ENCODE results near the gene ST6GALNAC6.

ST6GALNAC6 gene

DNA sequence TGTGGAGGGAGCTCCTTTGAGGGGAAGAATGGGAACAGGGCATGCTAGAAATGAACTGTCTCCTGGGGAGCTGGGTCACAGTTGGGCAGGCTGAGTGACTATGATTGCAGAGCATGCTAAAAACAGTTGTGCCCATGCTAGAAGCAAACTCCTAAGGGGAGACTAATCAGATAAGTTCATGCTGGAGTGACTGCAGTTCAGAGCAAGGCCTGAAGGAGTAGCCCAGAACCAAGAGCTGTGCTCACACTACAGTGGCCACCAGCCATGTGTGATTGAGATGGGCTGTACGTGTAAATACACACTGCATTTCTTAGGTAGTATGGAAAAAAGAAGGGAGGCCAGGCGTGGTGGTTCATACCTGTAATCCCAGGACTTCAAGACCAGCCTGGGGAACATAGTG is 11.6 kb downstream of the ST6GALNAC6 start:
- Histone ChIP-seq H3K79me2 (ENCODE audit: control insufficient read depth, insufficient read depth, low read length, poor library complexity) (no peaks in the 10 kb centered on the region), H3K27ac (ENCODE audit: low read depth, low read length) (no peak overlapping the region), H4K91ac (ENCODE audit: low read depth, low read length) (no peak overlapping the region), H3K18ac (ENCODE audit: low read length) (no peak overlapping the region), H3K4me1 (ENCODE audit: control insufficient read depth in 1 of 2, insufficient read depth in 2 of 2, low read length in 2 of 2) (no peaks in the 10 kb centered on the region), H3K9me3 (ENCODE audit: insufficient read depth, low read depth, low read length) (peaks cover 2% of the 10 kb centered on the region), H3K14ac (ENCODE audit: low read length) (no peak overlapping the region), H3K4me2 (ENCODE audit: low read length) (no peak overlapping the region), H2AK5ac (ENCODE audit: low read length) (no peak overlapping the region), H4K12ac (ENCODE audit: low read depth, low read length) (no peak overlapping the region), H3K4me3 (ENCODE audit: low read depth, low read length) (no peak overlapping the region), H2BK5ac (ENCODE audit: low read depth, low read length, poor library complexity) (no peak overlapping the region), H2AFZ (ENCODE audit: insufficient read depth, low read length, poor library complexity) (no peak overlapping the region), H3K36me3 (ENCODE audit: control insufficient read depth in 1 of 2, insufficient read depth in 2 of 2, low read length in 2 of 2) (peaks cover 23 to 27% of the 10 kb centered on the region in 2 experiments), H3K79me1 (ENCODE audit: low read length) (no peaks in the 10 kb centered on the region), H3K4ac (ENCODE audit: low read depth, low read length) (no peak overlapping the region), H3K27me3 (ENCODE audit: insufficient read depth, low read length) (no peaks in the 10 kb centered on the region), H3K23ac (ENCODE audit: low read length) (no peak overlapping the region), H4K8ac (ENCODE audit: low read depth, low read length) (no peak overlapping the region), H2BK12ac (ENCODE audit: low read length) (no peak overlapping the region), H3K9ac (ENCODE audit: low read length) (no peak overlapping the region), H2BK120ac (ENCODE audit: insufficient read depth, low read length, poor library complexity) (no peak overlapping the region)
- WGBS (ENCODE audit: extremely low coverage, insufficient coverage, insufficient read length): no CpG with 5 or more reads among the region's 2 CpGs
- DNase-seq: no peak

DNA sequence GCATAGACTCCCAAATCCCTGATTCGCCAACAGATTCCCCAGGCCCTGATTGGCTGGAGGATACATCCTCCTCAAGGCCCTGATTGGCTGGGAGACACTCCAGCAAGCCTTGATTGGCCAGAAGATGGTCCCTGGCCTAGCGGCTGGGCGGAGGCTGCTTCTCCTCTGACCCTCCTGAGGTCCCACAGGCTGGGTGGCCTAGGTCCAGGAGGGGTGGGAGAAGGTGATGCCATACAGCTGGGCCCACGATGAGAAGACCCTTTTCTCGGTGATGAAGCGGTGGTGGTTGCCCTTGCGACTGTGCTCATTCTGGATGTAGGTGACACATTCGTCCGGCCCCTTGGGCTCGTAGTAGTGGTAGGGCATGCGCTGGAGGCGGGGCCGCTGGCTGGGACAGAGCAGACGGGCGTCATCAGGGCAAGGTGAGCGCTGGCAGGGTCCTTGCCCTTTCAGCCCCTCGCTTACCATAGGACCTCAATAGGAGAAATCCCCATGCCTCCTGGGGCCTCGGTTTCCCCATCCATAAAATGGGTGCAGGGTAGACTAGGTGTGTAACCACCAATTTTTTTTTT is 12.9 kb downstream of the ST6GALNAC6 start:
- Histone ChIP-seq H2AFZ (ENCODE audit: insufficient read depth, low read length, poor library complexity) (no peak overlapping the region), H2BK12ac (ENCODE audit: low read length) (no peak overlapping the region), H4K12ac (ENCODE audit: low read depth, low read length) (no peak overlapping the region), H3K36me3 (ENCODE audit: control insufficient read depth in 1 of 2, insufficient read depth in 2 of 2, low read length in 2 of 2) (peaks cover 20 to 25% of the 10 kb centered on the region in 2 experiments), H2BK120ac (ENCODE audit: insufficient read depth, low read length, poor library complexity) (no peak overlapping the region), H3K79me2 (ENCODE audit: control insufficient read depth, insufficient read depth, low read length, poor library complexity) (no peaks in the 10 kb centered on the region), H4K91ac (ENCODE audit: low read depth, low read length) (no peak overlapping the region), H4K8ac (ENCODE audit: low read depth, low read length) (no peak overlapping the region), H3K27me3 (ENCODE audit: insufficient read depth, low read length) (no peaks in the 10 kb centered on the region), H3K4me2 (ENCODE audit: low read length) (no peak overlapping the region), H3K23ac (ENCODE audit: low read length) (no peak overlapping the region), H3K4me1 (ENCODE audit: control insufficient read depth in 1 of 2, insufficient read depth in 2 of 2, low read length in 2 of 2) (no peaks in the 10 kb centered on the region), H2BK5ac (ENCODE audit: low read depth, low read length, poor library complexity) (no peak overlapping the region), H3K9me3 (ENCODE audit: insufficient read depth, low read depth, low read length) (peaks cover 1% of the 10 kb centered on the region), H3K4ac (ENCODE audit: low read depth, low read length) (no peak overlapping the region), H3K9ac (ENCODE audit: low read length) (no peak overlapping the region), H3K14ac (ENCODE audit: low read length) (no peak overlapping the region), H3K4me3 (ENCODE audit: low read depth, low read length) (no peak overlapping the region), H3K27ac (ENCODE audit: low read depth, low read length) (no peak overlapping the region), H3K79me1 (ENCODE audit: low read length) (no peaks in the 10 kb centered on the region), H2AK5ac (ENCODE audit: low read length) (no peak overlapping the region), H3K18ac (ENCODE audit: low read length) (no peak overlapping the region)
- no CpG with 5 or more reads among the region's 18 CpGs for WGBS (ENCODE audit: extremely low coverage, insufficient coverage, insufficient read length)
- no peak for DNase-seq

DNA sequence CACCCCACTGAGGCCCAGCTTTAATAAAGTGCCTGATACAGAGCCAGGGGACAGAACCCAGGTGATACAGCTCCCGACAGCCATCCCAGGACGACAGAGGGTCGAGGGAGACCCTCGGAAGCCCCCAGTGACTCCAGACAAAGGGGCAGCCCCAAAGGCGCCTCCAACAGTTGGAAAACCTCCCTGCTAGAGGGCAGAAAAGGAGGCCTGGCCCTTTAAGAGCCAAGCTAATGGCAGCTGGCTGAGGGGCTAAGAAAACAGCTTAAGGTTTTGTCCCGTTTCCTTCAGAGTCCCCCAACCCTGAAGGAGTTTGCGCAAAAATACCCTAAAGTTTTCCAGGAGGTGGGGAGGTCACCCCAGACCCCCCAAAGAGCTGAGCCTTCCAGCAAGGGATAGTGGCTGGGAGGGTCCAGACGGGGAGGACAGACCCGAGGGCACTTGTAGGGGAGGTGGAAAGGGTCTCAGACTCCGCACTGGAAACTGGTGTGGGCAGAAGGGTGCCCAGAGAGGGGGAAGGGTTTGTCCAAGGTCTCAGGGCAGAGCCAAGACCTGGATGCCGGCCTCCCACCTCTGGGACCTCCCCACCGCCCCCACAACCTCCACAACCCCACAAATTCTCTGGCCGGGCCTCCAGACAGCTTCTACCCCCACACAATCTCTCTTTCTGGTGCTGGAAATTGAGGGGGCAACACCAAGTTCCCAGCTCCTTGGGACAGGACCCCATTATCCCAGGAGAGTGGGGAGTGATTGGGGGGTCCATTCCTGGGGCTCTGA is 13.7 kb downstream of the ST6GALNAC6 start:
- Histone ChIP-seq H4K12ac (ENCODE audit: low read depth, low read length) (no peak overlapping the region), H3K27me3 (ENCODE audit: insufficient read depth, low read length) (no peaks in the 10 kb centered on the region), H2BK5ac (ENCODE audit: low read depth, low read length, poor library complexity) (no peak overlapping the region), H3K14ac (ENCODE audit: low read length) (no peak overlapping the region), H2AK5ac (ENCODE audit: low read length) (no peak overlapping the region), H3K27ac (ENCODE audit: low read depth, low read length) (no peak overlapping the region), H3K23ac (ENCODE audit: low read length) (no peak overlapping the region), H3K9ac (ENCODE audit: low read length) (no peak overlapping the region), H2BK12ac (ENCODE audit: low read length) (no peak overlapping the region), H3K4me2 (ENCODE audit: low read length) (no peak overlapping the region), H4K8ac (ENCODE audit: low read depth, low read length) (no peak overlapping the region), H3K18ac (ENCODE audit: low read length) (no peak overlapping the region), H3K4ac (ENCODE audit: low read depth, low read length) (no peak overlapping the region), H2BK120ac (ENCODE audit: insufficient read depth, low read length, poor library complexity) (no peak overlapping the region), H3K4me3 (ENCODE audit: low read depth, low read length) (no peak overlapping the region), H3K79me2 (ENCODE audit: control insufficient read depth, insufficient read depth, low read length, poor library complexity) (no peaks in the 10 kb centered on the region), H3K9me3 (ENCODE audit: insufficient read depth, low read depth, low read length) (peaks cover 1% of the 10 kb centered on the region), H2AFZ (ENCODE audit: insufficient read depth, low read length, poor library complexity) (no peak overlapping the region), H3K4me1 (ENCODE audit: control insufficient read depth in 1 of 2, insufficient read depth in 2 of 2, low read length in 2 of 2) (no peaks in the 10 kb centered on the region), H3K79me1 (ENCODE audit: low read length) (no peaks in the 10 kb centered on the region), H4K91ac (ENCODE audit: low read depth, low read length) (no peak overlapping the region), H3K36me3 (ENCODE audit: control insufficient read depth in 1 of 2, insufficient read depth in 2 of 2, low read length in 2 of 2) (peaks cover 19 to 24% of the 10 kb centered on the region in 2 experiments)
- WGBS (ENCODE audit: extremely low coverage, insufficient coverage, insufficient read length): no CpG with 5 or more reads among the region's 13 CpGs
- DNase-seq: no peak

DNA sequence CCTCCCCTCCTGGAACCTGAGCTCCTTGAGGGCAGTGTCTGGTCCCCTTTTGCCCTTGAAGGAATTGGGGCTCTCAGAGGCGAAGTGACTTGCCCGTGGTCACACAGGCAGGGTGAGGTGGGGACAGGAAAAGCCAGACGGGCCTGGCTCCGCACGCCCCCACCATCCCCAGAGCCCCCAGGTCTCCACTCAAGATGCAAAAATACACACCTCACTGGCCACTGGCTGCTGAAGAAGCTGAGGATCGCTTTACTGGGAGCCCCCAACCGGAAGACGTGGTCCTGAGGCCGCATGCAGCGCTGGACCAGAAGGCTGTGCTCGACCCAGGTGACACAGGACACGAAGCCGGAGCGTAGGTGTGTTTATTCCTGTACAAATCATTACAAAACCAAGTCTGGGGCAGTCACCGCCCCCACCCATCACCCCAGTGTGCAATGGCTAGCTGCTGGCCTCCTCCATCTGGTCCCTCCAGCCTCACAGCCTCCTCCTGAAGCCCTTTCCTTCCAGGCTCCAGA is 14.4 kb downstream of the ST6GALNAC6 start:
- H2AK5ac ChIP-seq (ENCODE audit: low read length): no peak overlapping the region
- WGBS (ENCODE audit: extremely low coverage, insufficient coverage, insufficient read length): no CpG with 5 or more reads among the region's 15 CpGs

More for the DNA sequence above, 14.4 kb downstream of the ST6GALNAC6 start:
- Histone ChIP-seq H3K4ac (ENCODE audit: low read depth, low read length) (no peak overlapping the region), H3K79me2 (ENCODE audit: control insufficient read depth, insufficient read depth, low read length, poor library complexity) (no peaks in the 10 kb centered on the region), H4K91ac (ENCODE audit: low read depth, low read length) (no peak overlapping the region), H3K14ac (ENCODE audit: low read length) (no peak overlapping the region), H2BK5ac (ENCODE audit: low read depth, low read length, poor library complexity) (no peak overlapping the region), H2AFZ (ENCODE audit: insufficient read depth, low read length, poor library complexity) (no peak overlapping the region), H3K27me3 (ENCODE audit: insufficient read depth, low read length) (no peaks in the 10 kb centered on the region), H3K23ac (ENCODE audit: low read length) (no peak overlapping the region), H3K9me3 (ENCODE audit: insufficient read depth, low read depth, low read length) (peaks cover 1% of the 10 kb centered on the region), H4K12ac (ENCODE audit: low read depth, low read length) (no peak overlapping the region), H2BK120ac (ENCODE audit: insufficient read depth, low read length, poor library complexity) (no peak overlapping the region), H3K27ac (ENCODE audit: low read depth, low read length) (no peak overlapping the region), H3K9ac (ENCODE audit: low read length) (no peak overlapping the region), H2BK12ac (ENCODE audit: low read length) (no peak overlapping the region), H3K4me2 (ENCODE audit: low read length) (no peak overlapping the region), H3K4me3 (ENCODE audit: low read depth, low read length) (no peak overlapping the region), H3K79me1 (ENCODE audit: low read length) (no peaks in the 10 kb centered on the region), H3K18ac (ENCODE audit: low read length) (no peak overlapping the region), H3K36me3 (ENCODE audit: control insufficient read depth in 1 of 2, insufficient read depth in 2 of 2, low read length in 2 of 2) (peaks cover 12 to 17% of the 10 kb centered on the region in 2 experiments), H4K8ac (ENCODE audit: low read depth, low read length) (no peak overlapping the region), H3K4me1 (ENCODE audit: control insufficient read depth in 1 of 2, insufficient read depth in 2 of 2, low read length in 2 of 2) (no peaks in the 10 kb centered on the region)
- no peak for DNase-seq
